CD4-positive, alpha-beta memory T cell (primary cell): Measurements from ENCODE around the gene RNF4. TPM values are rescaled to one million over a fixed set of nuclear protein-coding genes. Genes with fewer than 3 reads are reported as not detected.
A peak's percentile ranks its signal among the peaks of the same experiment; 100 is the strongest.

ENCODE experiments used
- CTCF ChIA-PET: fragments of 350-600 bp; sonication (Branson Sonifier 250); formaldehyde crosslinking; loops from one replicate; lab custom pipeline; 2021; ENCODE audit warnings: inconsistent platforms; ENCODE audit not compliant: partially characterized antibody; lab: Charles Lee
- POLR2A ChIA-PET: fragments of 350-600 bp; sonication (Branson Sonifier 250); formaldehyde crosslinking; loops from one replicate; lab custom pipeline; 2021; ENCODE audit not compliant: partially characterized antibody; lab: Charles Lee
- DNase-seq, 5 donors: peaks; one replicate each; pipeline versions ENCODE4 v3.0.0 to v3.0.0-alpha.2; 2020 to 2022; ENCODE audit warnings: mixed read lengths in 1 of 5
- H3K27ac ChIP-seq: one replicate; pipeline ENCODE4 v1.7.0; 2013; ENCODE audit warnings: low read depth, low read length
- H3K27me3 ChIP-seq: 2 replicates; pipeline ENCODE4 v1.7.0; 2013; ENCODE audit warnings: mild to moderate bottlenecking, low read length, moderate library complexity; ENCODE audit not compliant: insufficient read depth
- H3K36me3 ChIP-seq: 2 replicates; pipeline ENCODE4 v1.7.0; 2013; ENCODE audit warnings: mild to moderate bottlenecking, low read length, moderate library complexity; ENCODE audit not compliant: insufficient read depth
- H3K4me1 ChIP-seq: 2 replicates; pipeline ENCODE4 v1.7.0; 2013; ENCODE audit warnings: mild to moderate bottlenecking, low read length, moderate library complexity; ENCODE audit not compliant: insufficient read depth
- H3K4me3 ChIP-seq, 2 donors: one replicate each; pipeline ENCODE4 v1.7.0; 2013; ENCODE audit warnings: low read length in 2 of 2, mild to moderate bottlenecking in 1 of 2
- H3K9me3 ChIP-seq, 2 donors: one replicate each; pipeline ENCODE4 v1.7.0; 2013; ENCODE audit warnings: low read length in 2 of 2, control low read depth in 1 of 2; ENCODE audit not compliant: control insufficient read depth in 1 of 2
- H3K27ac Mint-ChIP-seq, 7 donors: one replicate each; pipeline ENCODE4 v1.8.0; 2020 to 2021; ENCODE audit warnings: mixed read lengths in 7 of 7, mild to moderate bottlenecking in 6 of 7, inconsistent platforms in 3 of 7, moderate library complexity in 3 of 7
- H3K27me3 Mint-ChIP-seq, 2 donors: one replicate each; pipeline ENCODE4 v1.8.0; 2020 to 2021; ENCODE audit warnings: mixed read lengths in 2 of 2
- H3K36me3 Mint-ChIP-seq, 2 donors: one replicate each; pipeline ENCODE4 v1.8.0; 2020 to 2021; ENCODE audit warnings: mixed read lengths in 2 of 2, inconsistent platforms in 1 of 2, mild to moderate bottlenecking in 1 of 2
- H3K4me1 Mint-ChIP-seq, 4 donors: one replicate each; pipeline ENCODE4 v1.8.0; 2020 to 2021; ENCODE audit warnings: mixed read lengths in 4 of 4, mild to moderate bottlenecking in 1 of 4
- H3K4me3 Mint-ChIP-seq, 8 donors: one replicate each; pipeline ENCODE4 v1.8.0; 2020 to 2021; ENCODE audit warnings: mixed read lengths in 8 of 8, mild to moderate bottlenecking in 7 of 8, moderate library complexity in 6 of 8, inconsistent platforms in 3 of 8
- H3K9me3 Mint-ChIP-seq, 8 donors: one replicate each; pipeline ENCODE4 v1.8.0; 2020 to 2021; ENCODE audit warnings: mixed read lengths in 8 of 8, mild to moderate bottlenecking in 5 of 8, inconsistent platforms in 3 of 8, moderate library complexity in 1 of 8
- intact Hi-C: fragments of 100-400 bp; cut with micrococcal nuclease; formaldehyde crosslinking; loops from one replicate; pipeline ENCODE4 v1.15.1; 2023
- polyA plus RNA-seq, 2 donors: library from polyadenylated mRNA; unstranded; fragments of 300-500 nt; fragmentation: Illumina TruSeq; gene quantifications; one replicate each; pipeline ENCODE4 v1.2.3, GENCODE V29; 2021
- total RNA-seq, 2 experiments: library from RNA; stranded (reverse); gene quantifications; one replicate each; pipeline ENCODE4 v1.2.3, GENCODE V29; 2021

Gene RNF4
- total and polyA plus RNA-seq, 4 experiments from 2014 or later, result 68.0 to 105 (median 99.0) TPM

DNA sequence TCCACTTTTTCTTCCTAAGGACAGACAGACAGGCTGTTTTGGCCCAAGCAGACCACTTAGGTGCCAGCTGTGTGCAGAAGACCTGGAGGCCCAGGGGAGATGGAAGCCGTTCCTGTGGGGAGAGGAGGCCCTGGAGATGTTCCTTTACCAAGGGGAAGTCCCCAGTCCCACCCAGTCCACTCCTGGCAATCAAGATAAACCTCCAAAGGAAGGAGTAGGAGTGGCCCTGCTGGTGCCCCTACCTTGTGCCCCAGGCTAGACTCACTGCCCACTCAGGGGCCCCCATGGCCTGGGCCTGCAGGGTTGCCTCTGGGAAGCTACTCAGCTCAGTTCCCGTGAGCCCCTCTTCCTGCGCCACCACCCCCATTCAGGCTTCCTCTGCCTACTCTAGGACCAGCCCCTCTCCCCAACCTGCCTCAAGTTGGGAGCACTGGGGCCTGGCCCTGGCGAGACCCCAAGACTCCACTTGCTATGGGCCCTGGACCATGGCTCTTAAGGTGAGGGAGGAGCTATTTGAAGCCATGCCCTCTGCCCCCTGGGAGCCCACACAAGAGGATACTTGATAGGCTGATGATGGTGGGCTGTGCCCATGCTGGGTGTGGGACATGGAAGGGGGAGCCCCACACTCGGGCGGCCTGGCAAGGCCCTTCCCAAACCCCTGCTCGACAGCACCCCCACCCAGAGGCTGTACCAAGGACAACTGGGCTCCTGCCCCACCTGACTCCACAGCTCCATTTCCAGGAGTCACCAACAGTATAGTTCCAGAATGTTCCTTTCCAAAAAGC is 24.8 kb upstream of the RNF4 start:
- intact Hi-C loops, result no loop called here
- H3K27me3 ChIP-seq, result no peaks in the 10 kb centered on the region
- Mint-ChIP-seq H3K4me3 (no peak overlapping the region), H3K36me3 (no peaks in the 10 kb centered on the region), H3K27ac (peak overlapping the region in 1 of 7 donors; percentile 37), H3K4me1 (peaks cover 0 to 5% (median 2%) of the 10 kb centered on the region in 4 donors), H3K27me3 (no peaks in the 10 kb centered on the region), H3K9me3 (no peaks in the 10 kb centered on the region)
- peaks cover 6% of the 10 kb centered on the region for H3K4me1 ChIP-seq
- H3K27ac ChIP-seq, result no peak overlapping the region
- POLR2A ChIA-PET, result interaction anchor here (0.7 to 1.4 kb wide), 2 partner anchors 25 to 182 kb away, joined by 3 to 4 read pairs; partner anchors contain the start of genes CFAP99 and MXD4
- no peaks in the 10 kb centered on the region for H3K9me3 ChIP-seq
- CTCF ChIA-PET, result interaction anchor here (1.0 to 10.2 kb wide), 3 partner anchors 31 to 225 kb away, joined by 3 to 84 read pairs (median 5); no protein-coding TSS in a partner anchor
- no peak for DNase-seq
- H3K4me3 ChIP-seq, result no peak overlapping the region
- no peaks in the 10 kb centered on the region for H3K36me3 ChIP-seq

DNA sequence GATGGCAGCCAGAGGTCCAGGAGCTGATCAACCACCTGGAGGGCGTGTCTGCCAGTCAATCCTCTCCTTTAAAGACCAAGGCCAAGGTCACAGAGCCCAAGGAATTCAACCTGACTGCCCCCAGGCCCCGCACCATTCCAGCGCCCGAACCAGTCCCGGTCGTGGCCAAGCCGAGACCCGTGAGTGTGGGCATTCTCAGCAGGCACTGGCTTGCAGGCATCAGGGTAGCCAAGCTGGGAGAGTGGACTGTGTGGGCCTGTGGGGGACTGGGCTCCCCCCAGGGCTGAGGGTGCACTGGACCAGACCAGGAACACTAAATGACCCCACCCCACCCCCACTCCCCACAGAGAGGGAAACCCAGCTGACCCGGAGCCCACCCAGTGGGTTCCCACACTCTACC is 23.8 kb upstream of the RNF4 start:
- no peak overlapping the region for H3K4me3 Mint-ChIP-seq
- peaks cover 0 to 5% (median 2%) of the 10 kb centered on the region in 4 donors for H3K4me1 Mint-ChIP-seq
- no peaks in the 10 kb centered on the region for H3K36me3 Mint-ChIP-seq
- no peak overlapping the region for H3K27ac Mint-ChIP-seq
- H3K27me3 Mint-ChIP-seq, result no peaks in the 10 kb centered on the region
- POLR2A ChIA-PET, result interaction anchor here (1.4 kb wide), 1 partner anchor 183 kb away, joined by 4 read pairs; the partner anchor contains the start of gene MXD4
- intact Hi-C loops, result no loop called here
- peaks cover 6% of the 10 kb centered on the region for H3K4me1 ChIP-seq
- no peaks in the 10 kb centered on the region for H3K9me3 Mint-ChIP-seq
- H3K27ac ChIP-seq, result no peak overlapping the region
- no peak overlapping the region for H3K4me3 ChIP-seq
- DNase-seq, result no peak
- no peaks in the 10 kb centered on the region for H3K27me3 ChIP-seq
- CTCF ChIA-PET, result interaction anchor here (1.3 to 10.2 kb wide), 2 partner anchors 226 to 230 kb away, joined by 3 to 84 read pairs; no protein-coding TSS in a partner anchor
- no peaks in the 10 kb centered on the region for H3K36me3 ChIP-seq
- H3K9me3 ChIP-seq, result no peaks in the 10 kb centered on the region

DNA sequence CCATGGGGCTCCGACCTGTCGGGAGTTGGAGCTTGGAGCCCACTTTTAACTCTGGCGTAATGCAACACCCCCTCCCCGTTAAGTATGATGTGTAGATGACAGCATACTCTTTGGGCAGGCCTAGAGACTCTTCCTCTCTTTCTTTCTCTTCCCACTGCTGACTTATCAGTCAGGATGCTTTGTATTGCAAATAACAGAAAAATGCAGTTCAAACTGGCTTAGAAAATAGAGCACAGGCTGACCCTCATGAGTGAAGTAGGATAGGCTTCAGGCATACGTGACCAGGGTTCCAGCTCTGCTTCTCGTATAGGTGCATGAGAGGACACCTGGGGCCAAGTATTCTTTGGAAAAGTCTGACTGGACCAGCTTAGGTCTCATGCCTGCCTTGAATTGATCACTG is 23.3 kb upstream of the RNF4 start:
- Mint-ChIP-seq H3K36me3 (no peaks in the 10 kb centered on the region), H3K27me3 (no peaks in the 10 kb centered on the region), H3K27ac (no peak overlapping the region), H3K9me3 (no peaks in the 10 kb centered on the region), H3K4me3 (no peak overlapping the region), H3K4me1 (peaks cover 0 to 5% (median 2%) of the 10 kb centered on the region in 4 donors)
- no peak overlapping the region for H3K27ac ChIP-seq
- H3K4me3 ChIP-seq, result no peak overlapping the region
- no peak for DNase-seq
- no peaks in the 10 kb centered on the region for H3K36me3 ChIP-seq
- ChIA-PET POLR2A (no interaction called here), CTCF (interaction anchor here (1.3 to 10.2 kb wide), 2 partner anchors 226 to 230 kb away, joined by 3 to 84 read pairs; no protein-coding TSS in a partner anchor)
- intact Hi-C loops, result no loop called here
- peaks cover 6% of the 10 kb centered on the region for H3K4me1 ChIP-seq
- no peaks in the 10 kb centered on the region for H3K9me3 ChIP-seq
- H3K27me3 ChIP-seq, result no peaks in the 10 kb centered on the region

DNA sequence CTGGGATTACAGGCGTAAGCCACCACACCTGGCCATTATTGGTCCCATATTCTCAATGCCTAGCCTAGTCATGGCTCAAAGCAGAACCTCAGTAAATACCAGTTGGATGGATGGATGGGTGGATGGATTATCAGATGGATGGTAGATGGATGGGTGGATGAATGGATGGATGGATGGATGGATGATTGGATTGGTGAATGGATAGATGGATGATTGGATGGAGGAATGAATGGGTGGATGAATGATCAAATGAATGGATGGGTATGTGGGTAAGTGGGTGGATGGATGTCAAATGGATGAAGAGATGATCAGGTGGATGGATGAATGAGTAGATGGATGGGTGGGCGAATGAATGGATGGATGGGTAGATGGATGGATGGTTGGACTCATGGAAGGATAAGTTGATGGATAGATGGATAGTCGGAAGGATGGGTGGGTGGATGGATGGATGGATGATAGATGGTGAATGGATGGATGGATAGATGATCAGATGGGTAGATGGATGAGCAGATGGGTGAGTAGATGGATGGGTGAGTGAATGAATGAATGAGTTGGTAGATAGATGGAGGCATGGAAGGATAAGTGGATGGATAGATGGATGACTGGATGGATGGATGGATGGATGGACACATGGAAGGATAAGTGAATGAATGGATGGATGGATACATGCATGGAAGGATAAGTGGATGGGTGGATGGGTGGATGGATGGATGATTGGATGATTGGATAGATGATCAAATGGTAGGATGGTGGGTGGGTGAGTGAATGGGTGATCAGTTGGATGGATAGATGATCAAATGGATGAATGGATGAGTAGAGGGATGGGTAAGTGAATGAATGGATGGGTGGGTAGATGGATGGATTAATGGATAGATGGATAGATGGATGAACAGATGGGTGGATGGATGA is 22.0 kb upstream of the RNF4 start:
- Histone ChIP-seq H3K4me3 (no peak overlapping the region), H3K36me3 (no peaks in the 10 kb centered on the region), H3K4me1 (peaks cover under 1% of the 10 kb centered on the region), H3K27me3 (no peaks in the 10 kb centered on the region), H3K27ac (no peak overlapping the region), H3K9me3 (no peaks in the 10 kb centered on the region)
- Mint-ChIP-seq H3K36me3 (no peaks in the 10 kb centered on the region), H3K27ac (no peak overlapping the region), H3K4me3 (no peak overlapping the region), H3K27me3 (no peaks in the 10 kb centered on the region), H3K4me1 (no peaks in the 10 kb centered on the region), H3K9me3 (no peaks in the 10 kb centered on the region)
- CTCF ChIA-PET, result no interaction called here
- intact Hi-C loops, result no loop called here
- DNase-seq, result no peak
- POLR2A ChIA-PET, result no interaction called here

DNA sequence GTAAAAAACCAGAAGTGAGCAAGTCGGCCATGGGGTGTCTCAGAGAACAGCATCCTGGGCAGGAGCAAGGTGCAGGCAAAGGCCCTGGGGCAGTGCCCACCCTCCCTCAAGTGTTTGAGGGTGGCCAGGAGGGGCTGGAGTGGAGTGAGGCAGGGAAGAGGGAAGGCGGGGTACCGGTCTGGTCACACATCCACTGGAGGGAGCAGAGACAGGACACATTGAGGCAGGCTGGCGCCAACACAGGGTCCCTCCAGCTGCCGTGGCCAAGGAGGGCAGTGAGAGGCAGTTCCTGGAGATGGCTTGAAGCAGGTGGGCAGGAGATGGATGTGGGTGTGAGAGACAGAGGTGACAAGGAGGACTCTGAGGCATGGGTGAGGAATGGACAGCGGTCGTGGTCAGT is 20.3 kb upstream of the RNF4 start:
- H3K36me3 Mint-ChIP-seq, result no peaks in the 10 kb centered on the region
- POLR2A ChIA-PET, result no interaction called here

DNA sequence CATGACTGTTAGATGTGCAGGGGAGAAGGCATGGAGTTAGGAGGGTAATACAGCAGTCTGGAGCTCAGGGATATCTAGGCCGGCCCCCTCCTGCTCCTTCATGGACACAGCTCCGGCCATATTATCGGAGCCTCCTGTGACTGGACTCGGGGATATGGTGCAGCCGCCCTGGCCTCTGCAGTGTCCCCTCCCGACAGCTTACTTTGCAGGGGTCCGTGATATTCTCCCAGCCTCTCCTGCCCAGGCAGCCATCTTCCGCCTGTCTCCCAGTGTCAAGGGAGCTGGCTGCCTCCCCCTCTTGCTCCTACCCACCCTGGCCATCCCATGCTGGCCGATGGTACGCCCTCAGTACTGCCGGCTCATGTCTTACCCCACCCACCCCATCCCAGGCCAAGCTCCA is 19.9 kb upstream of the RNF4 start:
- ChIA-PET POLR2A (no interaction called here), CTCF (interaction anchor here (1.2 kb wide), 1 partner anchor 229 kb away, joined by 4 read pairs; no protein-coding TSS in a partner anchor)
- no peaks in the 10 kb centered on the region for H3K4me1 Mint-ChIP-seq
- H3K9me3 Mint-ChIP-seq, result no peaks in the 10 kb centered on the region
- no peaks in the 10 kb centered on the region for H3K36me3 ChIP-seq
- H3K4me3 ChIP-seq, result no peak overlapping the region
- no peak overlapping the region for H3K27ac Mint-ChIP-seq
- no peaks in the 10 kb centered on the region for H3K4me1 ChIP-seq
- no peaks in the 10 kb centered on the region for H3K9me3 ChIP-seq
- H3K4me3 Mint-ChIP-seq, result no peak overlapping the region
- H3K36me3 Mint-ChIP-seq, result no peaks in the 10 kb centered on the region
- H3K27me3 Mint-ChIP-seq, result no peaks in the 10 kb centered on the region
- no peak for DNase-seq
- no peaks in the 10 kb centered on the region for H3K27me3 ChIP-seq
- intact Hi-C loops, result no loop called here
- no peak overlapping the region for H3K27ac ChIP-seq

More for the DNA sequence above, 20.3 kb upstream of the RNF4 start:
- CTCF ChIA-PET, result interaction anchor here (1.2 kb wide), 1 partner anchor 229 kb away, joined by 4 read pairs; no protein-coding TSS in a partner anchor
- H3K4me3 Mint-ChIP-seq, result no peak overlapping the region
- intact Hi-C loops, result no loop called here
- H3K9me3 Mint-ChIP-seq, result no peaks in the 10 kb centered on the region
- H3K27ac Mint-ChIP-seq, result no peak overlapping the region
- no peak overlapping the region for H3K4me3 ChIP-seq
- H3K36me3 ChIP-seq, result no peaks in the 10 kb centered on the region
- no peaks in the 10 kb centered on the region for H3K4me1 ChIP-seq
- H3K4me1 Mint-ChIP-seq, result no peaks in the 10 kb centered on the region
- no peaks in the 10 kb centered on the region for H3K9me3 ChIP-seq
- DNase-seq, result no peak
- H3K27me3 Mint-ChIP-seq, result no peaks in the 10 kb centered on the region
- H3K27ac ChIP-seq, result no peak overlapping the region
- no peaks in the 10 kb centered on the region for H3K27me3 ChIP-seq
